SKM-1 (cell line): Measurements from ENCODE around the gene TTC3.

Experiments used
- DNase-seq: peaks from one replicate; lab custom pipeline; 2025; ENCODE audit not compliant: unreplicated experiment; lab: John Stamatoyannopoulos, UW

The TTC3 gene

GRCh38 chr21:37223804-37224345 is 150.8 kb downstream of the TTC3 start:
- no peak for DNase-seq

- DNase-seq = no peak
Measured at GRCh38 chr21:37224861-37225839, 152.1 kb downstream of the TTC3 start.

DNA sequence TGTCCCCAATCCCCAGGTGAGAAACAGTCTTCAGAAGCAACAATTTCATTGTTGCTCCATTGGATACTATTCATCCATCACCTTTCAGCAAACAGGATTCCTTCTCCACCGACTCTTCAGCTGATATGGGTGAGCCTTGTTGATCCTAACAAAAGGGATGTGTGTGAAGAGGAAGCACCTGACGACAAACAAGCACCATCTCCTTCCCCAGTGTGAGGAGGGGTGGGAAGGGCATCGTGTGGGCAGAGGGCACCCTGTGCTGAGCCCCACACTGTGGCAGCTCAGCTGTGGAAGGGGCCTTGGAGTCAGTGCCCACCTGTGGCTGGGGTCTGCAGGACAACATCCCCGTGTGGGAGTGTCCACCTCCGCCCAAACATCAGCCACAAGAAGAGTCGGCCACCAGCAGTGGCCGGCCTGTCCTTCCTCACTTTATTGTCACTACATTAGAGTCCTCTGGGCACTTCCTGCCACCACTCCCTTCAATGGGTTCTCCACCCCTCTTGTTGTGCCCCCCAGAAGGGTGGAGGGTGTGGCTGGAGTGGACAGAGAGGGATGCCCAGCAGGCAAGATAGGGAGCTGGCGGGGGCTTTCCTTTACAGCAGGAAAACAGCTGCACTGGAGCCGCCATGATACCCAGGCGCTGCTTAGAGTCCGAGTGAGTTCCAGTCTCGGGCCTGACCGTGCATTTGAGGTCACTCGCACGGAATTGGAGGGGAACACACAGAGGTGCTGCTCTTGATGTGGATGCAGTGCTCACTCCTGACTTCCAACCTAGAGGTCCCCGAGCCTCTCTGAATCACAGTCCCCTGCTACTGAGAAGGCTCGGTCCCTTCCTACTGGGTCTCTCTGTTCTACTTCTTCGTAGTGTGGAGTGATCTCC is 153.2 kb downstream of the TTC3 start:
- no peak for DNase-seq

GRCh38 chr21:37227071-37228002 is 154.3 kb downstream of the TTC3 start:
- DNase-seq = no peak

DNA sequence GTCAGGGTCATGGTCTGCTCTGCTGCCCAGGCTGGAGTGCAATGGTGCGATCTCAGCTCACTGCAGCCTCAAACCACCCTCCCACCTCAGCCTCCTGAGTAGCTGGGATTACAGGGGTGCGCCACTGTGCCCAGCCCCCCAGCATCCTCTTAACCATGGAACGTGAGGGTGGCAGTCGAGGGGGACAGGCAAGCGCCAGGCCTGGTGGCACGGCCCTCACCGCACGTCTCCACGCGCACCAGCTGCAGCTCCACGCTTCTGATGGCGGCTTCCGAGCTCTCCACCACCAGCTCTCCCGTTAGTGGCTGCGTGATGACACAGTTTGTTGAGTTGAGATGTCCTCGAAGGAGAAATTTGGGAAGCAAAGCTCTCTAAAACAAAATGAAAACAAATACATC is 154.9 kb downstream of the TTC3 start:
- DNase-seq = no peak

GRCh38 chr21:37230632-37231248 is 157.7 kb downstream of the TTC3 start:
- no peak for DNase-seq

DNA sequence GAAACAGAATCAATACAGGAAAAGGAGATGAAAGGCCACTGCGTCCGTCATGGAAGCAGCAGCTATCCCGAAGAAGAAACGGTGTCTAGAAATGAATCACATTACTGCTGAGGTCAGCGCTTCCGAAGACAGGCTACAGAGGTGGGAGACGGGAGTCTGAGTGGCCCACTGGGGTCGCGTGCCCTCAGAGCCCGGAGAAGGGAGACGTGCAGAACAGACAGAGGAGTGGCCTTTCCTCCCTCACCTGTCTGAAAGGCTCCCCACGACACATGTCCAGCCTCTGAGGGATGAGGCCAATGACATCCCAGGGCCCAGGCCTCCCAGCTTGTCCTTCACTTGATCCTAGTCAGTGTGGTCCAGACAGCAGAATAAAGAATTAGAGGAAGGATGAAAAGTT is 158.2 kb downstream of the TTC3 start:
- no peak for DNase-seq

- DNase-seq = no peak
Measured at GRCh38 chr21:37231671-37232070, 158.6 kb downstream of the TTC3 start.

GRCh38 chr21:37232274-37233018 is 159.4 kb downstream of the TTC3 start:
- no peak for DNase-seq

DNA sequence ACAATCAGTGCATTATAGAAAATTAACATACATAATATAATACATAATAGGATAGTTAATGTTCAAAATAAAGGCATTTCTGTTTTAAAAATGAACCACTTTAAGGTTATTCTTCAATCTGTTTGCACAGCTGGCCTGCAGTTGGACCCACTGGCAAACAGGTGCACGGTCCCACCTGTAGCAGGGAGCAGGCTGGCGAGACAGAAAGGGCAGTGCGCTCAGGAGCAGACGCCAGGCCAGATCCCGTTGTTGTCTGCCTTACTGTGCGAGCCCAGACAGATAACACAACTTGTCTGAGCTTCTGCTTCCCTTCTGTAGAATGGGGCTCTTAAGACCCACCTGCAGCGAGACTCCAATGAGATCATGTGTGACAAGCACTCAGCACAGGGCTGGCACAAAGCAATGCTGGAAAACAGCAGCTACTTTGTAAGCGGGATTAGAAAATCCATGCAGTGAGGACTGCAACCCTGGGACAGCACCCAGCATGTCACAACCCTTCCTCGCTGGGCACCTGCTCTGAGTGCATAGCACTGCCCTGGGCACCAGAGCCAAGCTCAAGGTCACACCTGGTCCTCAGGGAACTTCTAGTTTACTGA is 160.6 kb downstream of the TTC3 start:
- no peak for DNase-seq

DNA sequence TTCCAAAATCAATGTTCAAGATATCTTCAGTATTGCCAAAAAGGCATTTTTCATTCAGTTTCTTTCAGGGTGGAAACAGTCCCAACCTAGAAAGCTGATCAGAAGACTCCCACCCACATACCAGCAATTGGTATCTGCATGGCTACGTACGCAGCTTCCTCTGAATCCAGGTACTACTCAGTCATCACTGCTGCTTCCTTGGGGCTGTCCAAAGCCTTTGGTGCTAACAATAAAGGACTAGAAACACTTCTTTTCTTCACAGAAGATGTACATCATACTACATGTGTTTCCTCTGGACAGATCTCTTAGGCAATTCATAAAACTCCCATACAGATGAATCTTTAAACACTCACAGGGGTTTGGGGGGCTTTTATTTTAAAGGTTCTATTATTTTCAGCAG is 164.3 kb downstream of the TTC3 start:
- no peak for DNase-seq

GRCh38 chr21:37237764-37238163 is 164.7 kb downstream of the TTC3 start:
- no peak for DNase-seq

DNA sequence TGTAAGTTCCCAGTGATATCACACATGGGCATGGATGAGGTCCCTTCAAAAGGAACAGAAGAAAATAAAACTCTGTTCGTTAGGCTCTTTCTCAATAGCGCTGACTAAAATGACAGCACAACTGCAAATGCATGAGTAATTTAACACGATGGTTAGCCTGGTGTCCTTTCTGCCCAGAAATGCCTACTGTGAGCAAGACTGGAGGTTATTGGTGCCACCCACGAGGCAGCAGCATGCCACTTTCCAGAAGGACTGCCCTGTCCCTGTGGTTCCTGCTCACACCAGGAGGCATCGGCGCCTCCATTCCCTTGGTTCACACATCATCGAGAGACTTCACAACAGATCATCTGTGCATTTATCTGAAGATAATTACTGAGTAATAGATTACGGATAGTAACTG is 167.9 kb downstream of the TTC3 start:
- DNase-seq = no peak

DNA sequence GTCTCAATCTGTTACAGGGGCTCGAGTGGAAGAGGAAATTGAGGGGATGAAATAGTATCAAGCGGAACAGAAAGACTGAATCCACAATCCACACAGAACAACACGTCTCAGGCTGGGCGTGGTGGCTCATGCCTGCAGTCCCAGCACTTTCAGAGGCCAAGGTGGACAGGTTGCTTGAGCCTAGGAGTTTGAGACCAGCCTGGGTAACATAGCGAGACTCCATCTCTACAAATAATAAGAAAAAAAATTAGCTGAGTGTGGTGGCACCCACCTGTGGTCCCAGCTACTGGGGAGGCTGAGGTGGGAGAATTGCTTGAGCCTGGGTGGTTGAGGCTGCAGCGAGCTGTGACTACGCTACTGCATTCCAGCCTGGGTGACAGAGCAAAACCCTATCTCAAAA is 168.4 kb downstream of the TTC3 start:
- no peak for DNase-seq

DNA sequence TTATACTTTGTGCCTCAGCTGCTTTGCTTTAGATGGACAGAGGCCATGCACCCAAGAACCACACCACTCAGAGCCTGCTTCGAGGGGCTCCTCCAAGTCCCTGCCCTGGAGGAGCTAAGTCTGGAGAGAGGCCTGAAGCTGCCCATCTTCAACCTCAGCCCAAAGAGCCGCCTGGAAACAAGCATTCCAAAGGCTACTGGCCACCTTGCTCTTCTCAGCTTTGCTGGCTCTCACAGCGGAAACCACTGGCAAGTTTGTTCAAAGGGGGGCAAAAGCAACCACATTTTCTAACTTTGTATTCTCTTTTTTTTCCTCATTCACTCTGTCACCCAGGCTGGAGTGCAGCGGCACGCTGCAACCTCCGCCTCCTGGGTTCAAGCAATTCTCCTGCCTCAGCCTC is 170.9 kb downstream of the TTC3 start:
- DNase-seq = no peak

DNA sequence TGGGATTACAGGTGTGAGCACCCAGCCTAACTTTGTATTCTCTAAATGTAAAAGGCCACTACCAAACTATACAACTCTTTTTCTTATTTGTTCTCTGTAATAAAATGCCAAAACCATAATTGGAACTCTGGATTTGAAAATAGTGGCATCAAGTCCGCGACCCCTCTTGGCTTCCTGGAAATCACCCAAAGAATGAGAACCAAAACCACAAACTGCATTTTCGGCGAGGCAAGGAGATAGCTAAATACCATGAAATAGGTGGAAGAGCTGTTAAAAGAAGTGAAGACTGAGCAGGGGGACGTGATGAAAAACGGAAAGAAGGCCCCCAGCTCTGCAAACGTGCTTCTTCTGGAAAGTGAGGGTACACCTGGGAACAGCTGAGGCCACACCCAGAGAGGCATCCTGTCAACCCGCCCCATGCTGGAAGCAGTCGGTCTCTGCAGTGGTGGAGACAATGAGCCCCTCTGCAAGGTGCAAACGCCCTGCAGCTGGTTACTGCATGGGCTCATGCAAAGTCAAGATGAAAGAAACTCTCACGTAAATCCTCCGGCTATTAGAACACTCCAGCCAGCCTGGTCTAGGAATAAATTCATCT is 171.5 kb downstream of the TTC3 start:
- no peak for DNase-seq

GRCh38 chr21:37245151-37245550 is 172.1 kb downstream of the TTC3 start:
- DNase-seq = no peak

- no peak for DNase-seq
Measured at GRCh38 chr21:37248298-37248697, 175.2 kb downstream of the TTC3 start.
